CD4-positive, alpha-beta T cell treated with Interleukin-4 for 4 hours (primary cell): ENCODE data around the gene UNC13B.
"Not testable (repeated sequence)": the region's sequence is repeated elsewhere in the genome, so short reads cannot be mapped to it uniquely, and the experiment has no call there.

Source experiments
- DNase-seq: peaks from one replicate; pipeline ENCODE4 v3.0.0-alpha.2; 2020

UNC13B gene

DNA sequence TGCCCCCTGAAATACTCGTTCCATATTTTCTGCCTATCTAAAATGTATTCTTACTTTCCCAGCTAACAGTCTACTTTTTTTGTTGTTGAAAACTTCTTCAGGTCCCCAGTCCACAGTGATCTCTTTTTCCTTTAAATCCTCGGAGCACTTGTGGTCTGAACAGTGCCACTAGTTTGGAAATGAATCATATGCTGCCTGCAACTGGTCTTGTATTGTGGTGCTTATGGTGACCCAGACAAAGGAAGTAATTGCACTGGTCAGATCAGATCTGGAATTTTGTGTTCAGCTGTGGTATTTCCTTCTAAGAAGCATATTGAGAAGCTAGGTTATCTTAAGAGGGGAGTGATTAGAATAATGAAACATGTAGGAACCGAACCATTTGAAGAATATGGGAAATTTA is 2.9 kb downstream of the UNC13B start:
- no peak for DNase-seq

DNA sequence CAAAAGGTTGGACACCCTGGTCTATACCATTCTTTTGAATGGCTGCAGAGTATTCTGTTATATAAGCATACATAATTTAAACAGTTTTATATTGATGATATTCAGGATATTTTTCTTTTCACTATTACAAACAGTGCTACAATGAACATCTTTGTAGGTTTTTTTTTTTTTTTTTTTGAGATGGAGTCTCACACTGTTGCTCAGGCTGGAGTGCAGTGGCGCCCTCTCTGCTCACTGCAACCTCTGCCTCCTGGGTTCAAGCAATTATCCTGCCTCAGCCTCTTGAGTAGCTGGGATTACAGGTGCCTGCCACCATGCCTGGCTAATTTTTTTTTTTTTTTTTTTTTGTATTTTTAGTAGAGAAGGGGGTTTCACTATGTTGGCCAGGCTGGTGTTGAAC is 5.6 kb downstream of the UNC13B start:
- not testable (repeated sequence) for DNase-seq

DNA sequence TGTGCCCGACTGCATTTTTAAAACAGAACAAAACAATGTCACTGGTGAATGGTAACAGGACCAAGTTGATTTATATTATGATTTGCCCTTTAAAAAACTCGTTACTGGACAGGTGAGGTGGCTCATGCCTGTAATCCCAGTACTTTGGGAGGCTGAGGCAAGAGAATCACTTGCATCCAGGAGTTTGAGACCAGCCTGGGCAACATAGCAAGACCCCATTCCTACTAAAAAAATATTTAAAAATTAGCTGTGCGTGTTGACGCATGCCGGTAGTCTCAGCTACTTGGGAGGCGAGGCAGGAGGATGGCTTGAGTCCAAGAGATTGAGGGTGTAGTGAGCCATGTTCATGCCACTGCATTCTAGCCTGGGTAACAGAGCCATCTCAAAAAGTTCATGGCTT is 7.2 kb downstream of the UNC13B start:
- DNase-seq = no peak

DNA sequence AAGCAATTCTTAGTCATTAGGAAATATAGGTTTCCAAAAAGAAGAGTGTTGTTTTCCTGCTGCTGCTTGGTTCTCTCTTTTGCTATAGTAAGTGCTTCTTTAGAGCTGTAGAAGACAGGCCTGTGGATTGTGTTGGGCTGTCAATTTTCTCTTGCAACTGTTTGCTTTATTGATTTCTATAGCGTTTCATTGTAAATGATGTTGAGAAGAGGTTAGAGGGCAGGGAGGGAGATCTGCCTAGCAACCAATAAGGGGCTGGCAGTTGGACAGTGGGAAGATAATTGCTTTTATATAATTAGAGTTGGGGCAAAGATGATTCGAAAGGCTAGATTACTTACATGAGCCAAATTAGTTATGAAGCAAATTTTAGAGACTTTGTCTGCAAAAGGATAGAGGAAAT is 11.1 kb downstream of the UNC13B start:
- DNase-seq = no peak

DNA sequence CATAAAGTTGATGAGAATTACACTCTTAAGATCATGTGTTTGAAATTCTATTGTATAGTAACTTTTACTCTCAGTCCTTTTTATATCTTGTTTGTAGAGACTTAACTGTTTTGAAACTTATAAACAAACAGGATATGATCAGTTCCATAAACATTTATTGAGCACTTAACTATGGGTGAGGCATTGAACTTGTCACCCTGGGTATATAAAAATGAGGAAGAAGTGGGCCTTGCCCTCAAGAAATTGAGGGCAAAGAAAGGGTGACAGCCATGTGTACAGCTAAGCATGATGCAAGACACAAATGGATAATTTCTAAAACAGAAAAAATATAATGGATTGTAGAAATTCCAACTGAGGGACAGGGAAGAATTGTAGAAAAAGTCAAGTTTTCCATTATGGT is 15.7 kb downstream of the UNC13B start:
- DNase-seq = no peak

DNA sequence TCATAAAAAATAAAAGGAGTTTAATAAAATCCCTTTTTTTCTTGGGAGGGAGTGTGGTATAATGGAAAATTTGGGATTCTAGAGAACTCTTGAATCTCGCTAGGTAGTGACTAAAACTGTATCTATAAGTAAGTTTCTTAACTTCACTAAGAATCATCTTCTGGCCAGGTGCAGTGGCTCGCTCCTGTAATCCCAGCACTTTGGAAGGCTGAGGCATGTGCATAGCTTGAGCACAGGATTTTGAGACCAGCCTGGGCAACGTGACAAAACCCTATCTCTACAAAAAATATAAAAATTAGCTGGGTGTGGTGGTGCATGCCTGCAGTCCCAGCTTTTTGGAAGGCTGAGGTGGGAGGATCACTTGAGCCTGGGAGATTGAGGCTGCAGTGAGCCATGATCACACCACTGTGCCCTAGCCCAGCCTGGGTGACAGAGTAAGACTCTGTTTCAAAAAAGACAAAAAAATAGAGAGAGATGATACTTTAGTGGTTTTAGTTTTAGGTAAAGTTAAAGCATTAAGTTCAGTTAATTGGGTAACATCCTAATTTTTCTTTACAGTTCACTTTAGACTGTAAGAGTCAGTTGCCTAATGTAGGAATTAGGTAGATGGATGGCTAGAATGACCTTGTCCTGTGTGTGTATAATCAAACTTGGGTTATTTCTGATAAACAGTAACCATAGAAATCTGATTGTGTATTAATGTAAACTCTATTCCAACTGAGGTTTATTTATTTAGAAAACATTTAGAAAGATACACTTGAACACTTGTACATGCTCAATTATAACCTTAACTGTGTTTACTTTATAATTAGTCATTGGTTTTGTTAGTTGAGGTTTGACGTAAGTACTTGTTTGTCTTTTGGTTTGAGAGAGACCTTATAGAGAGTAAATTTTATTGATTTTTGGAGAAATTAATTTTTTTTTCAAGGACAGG is 17.8 kb downstream of the UNC13B start:
- no peak for DNase-seq

DNA sequence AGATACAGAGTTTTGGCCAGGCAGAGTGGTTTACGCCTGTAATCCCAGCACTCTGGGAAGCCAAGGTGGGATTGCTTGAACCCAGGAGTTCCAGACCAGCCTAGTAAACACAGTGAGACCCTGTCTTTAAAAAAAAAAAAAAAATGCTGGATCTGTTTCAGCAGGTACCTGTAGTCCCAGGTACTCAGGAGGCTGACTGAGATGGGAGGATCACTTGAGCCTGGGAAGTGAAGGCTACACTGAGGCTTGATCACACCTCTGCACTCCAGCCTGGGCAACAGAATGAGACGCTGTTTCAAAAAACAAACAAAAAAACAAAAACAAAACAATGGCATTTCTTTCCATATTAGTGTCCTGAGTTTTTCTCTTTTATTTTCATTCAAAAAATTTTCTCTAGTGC is 19.0 kb downstream of the UNC13B start:
- DNase-seq = no peak

DNA sequence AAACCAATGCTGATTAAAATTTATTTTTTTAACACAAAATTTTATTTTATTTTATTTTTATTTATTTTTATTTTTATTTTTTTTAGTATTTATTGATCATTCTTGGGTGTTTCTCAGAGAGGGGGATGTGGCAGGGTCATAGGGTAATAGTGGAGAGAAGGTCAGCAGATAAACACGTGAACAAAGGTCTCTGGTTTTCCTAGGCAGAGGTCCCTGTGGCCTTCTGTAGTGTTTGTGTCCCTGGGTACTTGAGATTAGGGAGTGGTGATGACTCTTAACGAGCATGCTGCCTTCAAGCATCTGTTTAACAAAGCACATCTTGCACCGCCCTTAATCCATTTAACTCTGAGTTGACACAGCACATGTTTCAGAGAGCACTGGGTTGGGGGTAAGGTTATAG is 20.6 kb downstream of the UNC13B start:
- not testable (repeated sequence) for DNase-seq

DNA sequence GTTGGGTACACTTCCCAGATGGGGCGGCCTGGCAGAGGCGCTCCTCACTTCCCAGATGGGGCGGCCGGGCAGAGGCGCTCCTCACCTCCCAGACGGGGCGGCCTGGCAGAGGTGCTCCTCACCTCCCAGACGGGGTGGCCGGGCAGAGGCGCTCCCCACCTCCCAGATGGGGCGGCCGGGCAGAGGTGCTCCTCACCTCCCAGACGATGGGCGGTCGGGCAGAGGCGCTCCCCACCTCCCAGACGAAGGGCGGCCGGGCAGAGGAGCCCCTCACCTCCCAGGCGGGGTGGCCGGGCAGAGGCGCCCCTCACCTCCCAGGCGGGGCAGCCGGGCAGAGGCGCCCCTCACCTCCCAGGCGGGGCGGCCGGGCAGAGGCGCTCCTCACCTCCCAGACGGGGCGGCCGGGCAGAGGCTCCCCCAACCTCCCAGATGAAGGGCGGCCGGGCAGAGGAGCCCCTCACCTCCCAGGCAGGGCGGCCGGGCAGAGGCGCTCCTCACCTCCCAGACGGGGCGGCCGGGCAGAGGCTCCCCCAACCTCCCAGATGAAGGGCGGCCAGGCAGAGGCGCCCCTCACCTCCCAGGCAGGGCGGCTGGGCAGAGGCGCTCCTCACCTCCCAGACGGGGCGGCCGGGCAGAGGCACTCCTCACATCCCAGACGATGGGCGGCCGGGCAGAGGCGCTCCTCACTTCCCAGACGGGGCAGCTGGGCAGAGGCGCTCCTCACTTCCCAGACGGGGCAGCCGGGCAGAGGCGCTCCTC is 21.4 kb downstream of the UNC13B start:
- DNase-seq = not testable (repeated sequence)

DNA sequence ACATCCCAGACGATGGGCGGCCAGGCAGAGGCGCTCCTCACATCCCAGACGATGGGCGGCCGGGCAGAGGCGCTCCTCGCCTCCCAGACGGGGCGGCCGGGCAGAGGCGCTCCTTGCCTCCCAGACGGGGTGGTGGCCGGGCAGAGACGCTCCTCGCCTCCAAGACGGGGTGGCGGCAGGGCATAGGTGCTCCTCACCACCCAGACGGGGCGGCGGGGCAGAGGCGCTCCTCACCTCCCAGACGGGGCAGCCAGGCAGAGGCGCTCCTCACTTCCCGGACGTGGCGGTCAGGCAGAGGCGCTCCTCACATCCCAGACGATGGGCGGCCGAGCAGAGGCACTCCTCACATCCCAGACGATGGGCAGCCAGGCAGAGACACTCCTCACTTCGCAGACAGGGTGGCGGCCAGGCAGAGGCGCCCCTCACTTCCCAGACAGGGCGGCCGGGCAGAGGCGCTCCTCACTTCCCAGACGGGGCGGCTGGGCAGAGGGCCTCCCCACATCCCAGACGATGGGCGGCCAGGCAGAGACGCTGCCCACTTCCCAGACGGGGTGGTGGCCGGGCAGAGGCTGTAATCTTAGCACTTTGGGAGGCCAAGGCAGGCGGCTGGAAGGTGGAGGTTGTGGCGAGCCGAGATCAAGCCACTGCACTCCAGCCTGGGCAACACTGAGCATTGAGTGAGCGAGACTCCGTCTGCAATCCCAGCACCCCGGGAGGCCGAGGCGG is 22.1 kb downstream of the UNC13B start:
- not testable (repeated sequence) for DNase-seq

DNA sequence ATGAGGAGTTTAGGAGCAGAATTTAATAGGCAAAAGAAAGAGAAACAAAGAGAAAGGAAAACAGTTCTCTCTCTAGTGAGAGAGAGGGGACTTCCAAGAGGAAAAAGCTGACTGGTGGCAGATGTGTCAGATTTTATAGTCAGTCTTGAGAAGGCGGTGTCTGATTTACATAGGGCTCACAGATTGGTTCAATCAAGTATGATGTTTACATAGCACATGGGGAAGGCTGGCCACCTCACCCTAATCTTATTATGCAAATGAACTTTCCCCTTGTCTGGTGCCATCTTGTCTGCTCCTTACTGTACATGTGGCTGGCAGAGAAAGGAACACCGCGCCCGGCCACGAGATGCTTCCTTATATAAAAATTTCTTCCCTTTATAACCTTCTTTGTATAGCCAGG is 24.7 kb downstream of the UNC13B start:
- DNase-seq = no peak

DNA sequence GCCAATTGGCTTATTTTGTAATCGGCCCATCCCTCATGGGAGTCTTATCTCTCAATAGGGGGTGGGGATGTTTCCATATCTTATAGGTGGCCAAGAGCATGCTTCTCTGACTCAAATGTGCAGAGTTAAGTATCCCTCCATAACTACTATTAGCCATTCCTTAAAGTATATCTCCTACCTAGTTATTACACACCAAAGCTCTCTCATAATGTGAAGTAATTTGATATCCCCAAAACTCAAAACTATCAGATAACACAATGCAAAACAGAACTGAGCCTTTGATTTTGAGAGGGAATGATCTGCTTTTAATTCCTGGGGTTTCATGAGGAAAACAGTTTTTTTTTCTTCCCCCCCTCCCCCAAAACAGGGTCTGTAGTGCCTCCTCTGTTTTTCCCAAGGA is 28.4 kb downstream of the UNC13B start:
- DNase-seq = no peak

DNA sequence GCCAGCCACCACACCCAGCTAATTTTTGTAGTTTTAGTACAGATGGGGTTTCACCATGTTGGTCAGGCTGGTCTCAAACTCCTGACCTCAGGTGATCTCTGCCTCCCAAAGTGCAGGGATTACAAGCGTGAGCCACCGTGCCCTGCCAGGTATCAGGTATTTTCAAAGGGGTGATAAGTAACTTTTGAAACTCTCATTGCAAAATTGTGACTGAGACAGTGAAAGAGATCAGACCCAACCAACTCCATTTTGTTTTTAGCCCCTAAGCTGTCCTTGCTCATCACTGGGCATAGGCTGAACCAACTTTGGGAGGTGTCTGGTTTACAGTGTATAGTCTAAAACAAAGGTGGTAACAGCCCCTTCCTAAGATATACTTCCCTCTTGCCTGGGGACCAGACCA is 29.3 kb downstream of the UNC13B start:
- no peak for DNase-seq

DNA sequence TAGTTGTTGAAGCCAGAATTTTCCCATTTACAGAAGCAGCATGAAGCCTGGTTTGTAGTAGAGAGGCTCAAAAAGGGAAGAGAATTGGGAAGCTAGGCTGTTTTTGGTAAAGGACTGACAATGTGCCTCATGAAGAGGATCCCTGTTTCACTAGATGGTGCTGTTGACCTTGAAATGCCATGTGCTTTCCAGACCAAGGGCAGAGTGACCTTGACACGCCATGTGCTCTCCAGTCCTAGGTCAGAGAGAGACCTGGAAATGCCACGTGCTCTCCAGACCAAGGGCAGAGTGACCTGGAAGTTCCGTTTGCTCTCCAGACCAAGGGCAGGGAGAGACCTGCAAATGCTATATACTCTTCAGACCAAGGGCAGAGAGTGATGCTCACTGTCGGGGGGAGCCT is 32.0 kb downstream of the UNC13B start:
- no peak for DNase-seq

DNA sequence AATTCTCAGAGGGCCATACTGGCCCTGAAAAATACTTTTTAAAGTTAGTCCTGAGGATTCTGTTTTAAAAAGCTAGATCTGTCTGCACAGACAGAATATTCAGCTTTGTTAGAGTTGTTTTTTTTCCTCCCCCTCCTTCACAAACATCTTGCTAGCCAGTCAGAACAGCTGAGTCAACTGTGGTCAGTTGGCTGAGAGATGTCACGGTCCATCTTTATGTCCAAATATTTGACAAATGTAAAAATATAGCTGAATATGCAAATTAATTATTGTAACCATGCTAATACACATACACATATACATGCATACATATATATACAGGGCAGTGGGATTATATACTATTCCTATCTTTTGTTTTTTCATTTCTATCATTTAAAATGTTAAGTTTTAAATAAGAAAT is 33.9 kb downstream of the UNC13B start:
- no peak for DNase-seq

DNA sequence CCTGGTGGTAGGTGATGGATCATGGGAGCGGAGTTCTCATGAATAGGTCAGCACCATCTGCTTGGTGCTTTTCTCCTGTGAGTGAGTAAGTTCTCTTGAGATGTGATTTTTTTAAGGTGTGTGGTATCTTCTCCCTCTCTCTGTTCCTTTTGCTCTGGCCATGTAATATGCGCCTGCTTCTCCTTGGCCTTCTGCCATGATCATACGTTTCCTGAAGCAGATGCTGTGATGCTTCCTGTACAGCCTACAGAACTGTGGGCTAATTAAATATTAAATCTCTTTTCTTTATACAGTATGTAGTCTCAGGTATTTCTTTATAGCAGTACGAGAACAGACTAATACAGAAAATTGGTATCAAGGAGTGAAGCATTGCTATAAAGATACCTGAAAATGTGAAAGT is 36.4 kb downstream of the UNC13B start:
- DNase-seq = no peak

DNA sequence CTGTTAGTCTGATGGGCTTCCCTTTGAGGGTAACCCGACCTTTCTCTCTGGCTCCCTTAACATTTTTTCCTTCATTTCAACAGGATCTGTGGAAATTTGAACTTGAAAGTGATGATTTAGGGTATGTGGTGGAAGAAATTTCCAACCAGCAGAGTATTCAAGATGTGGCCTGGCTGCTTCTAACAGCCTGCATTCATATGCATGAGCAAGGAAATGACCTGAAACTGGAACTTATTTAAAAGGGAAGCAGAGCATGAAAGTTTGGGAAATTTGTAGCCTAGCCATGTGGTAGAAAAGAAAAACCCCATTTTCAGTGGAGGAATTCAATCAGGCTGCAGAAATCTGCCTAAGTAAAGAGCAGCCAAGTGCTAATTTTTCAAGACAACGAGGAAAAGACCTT is 41.7 kb downstream of the UNC13B start:
- no peak for DNase-seq

DNA sequence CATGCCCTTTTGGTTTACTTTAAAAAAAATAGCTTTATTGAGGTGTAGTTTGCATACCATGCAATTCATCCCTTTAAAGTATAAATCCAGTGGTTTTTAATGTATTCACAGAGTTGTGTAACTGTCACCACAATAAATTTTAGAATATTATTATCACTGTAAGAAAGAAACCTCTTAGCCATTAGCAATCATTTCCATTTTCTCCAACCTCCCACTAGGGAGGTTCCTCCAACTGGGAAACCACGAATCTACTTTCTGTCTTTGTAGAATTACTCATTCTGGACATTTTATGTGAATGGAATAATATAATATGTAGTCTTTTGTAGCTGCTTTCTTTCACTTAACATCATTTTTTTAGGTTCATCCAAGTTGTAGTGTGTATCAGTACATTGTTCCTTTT is 43.5 kb downstream of the UNC13B start:
- no peak for DNase-seq

DNA sequence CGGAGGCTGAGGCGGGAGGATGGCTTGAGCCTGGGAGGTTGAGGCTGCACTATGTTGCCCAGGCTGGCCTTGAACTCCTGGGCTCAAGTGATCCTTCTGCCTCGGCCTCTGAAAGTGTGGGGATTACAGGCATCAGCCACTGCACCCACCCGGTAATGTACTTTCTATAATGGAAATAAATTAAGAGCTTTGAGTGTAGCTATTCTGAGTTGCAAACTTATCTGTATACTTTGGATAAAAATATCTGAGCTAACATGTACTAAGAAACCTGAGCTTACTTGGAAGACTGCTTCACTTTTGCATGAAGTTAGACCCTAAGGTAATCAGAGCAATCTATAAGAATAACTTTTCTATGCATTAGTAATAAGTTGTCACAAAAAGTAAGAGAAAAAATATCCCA is 50.0 kb downstream of the UNC13B start:
- DNase-seq = no peak

DNA sequence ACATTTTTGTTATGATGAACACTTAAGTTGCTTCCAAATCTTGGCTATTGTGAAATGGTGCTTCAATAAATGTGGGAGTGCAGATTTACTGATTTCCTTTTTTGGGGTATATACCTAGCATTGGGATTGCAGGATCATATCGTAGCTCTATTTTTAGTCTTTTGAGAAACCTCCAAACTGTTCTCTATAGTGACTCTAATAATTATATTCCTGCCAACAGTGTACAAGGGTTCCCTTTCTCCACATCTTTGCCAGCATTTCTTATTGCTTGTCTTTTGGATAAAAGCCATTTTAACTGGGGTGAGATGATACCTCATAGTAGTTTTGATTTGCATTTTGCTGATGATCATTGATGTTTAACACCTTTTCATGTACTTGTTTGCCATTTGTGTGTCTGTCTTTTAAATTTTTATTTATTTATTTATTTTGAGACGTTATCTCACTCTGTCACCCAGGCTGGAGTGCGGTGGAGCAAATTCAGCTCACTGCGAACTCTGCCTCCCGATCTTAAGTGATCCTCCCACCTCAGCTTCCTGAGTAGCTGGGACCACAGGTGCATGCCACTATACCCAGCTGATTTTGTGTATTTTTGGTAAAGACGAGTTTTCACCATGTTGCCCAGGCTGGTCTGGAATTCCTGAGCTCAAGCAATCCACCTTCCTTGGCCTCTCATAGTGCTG is 59.0 kb downstream of the UNC13B start:
- no peak for DNase-seq

DNA sequence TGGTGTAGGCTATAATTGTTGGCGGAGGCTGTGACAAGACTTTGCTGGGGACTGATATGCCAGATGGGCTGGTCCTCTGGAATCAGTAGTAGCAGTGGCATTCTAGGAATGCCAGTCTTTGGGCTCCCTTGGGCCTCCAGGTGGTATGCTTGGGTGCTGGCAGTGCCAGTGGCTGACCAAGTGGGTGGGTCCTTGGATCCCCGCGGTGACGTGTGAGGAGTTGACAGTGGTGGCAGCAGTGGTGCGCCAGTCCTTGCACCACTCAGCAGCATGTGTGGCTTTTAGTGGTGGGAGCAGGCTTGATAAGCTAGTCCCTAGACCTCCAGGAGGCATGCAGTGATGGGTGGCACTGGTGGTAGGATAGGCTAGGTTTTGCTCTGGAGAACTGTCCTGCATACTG is 63.9 kb downstream of the UNC13B start:
- DNase-seq = no peak

DNA sequence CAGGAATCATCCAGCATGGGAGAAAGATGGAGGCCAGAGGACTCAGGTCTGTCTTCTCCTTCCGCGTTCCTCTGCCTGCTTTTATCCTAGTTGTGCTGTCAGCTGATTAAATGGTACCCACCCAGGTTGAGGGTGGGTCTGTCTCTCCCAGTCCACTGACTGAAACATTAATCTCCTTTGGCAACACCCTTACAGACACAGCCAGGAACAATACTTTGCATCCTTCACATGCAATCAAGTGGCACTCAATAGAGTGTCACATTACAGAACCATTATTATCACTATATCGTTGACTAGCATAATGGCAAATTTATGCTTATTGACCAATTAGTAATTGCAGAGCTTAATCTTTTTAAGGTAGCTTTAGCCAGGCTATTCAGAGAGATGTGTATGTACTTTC is 64.8 kb downstream of the UNC13B start:
- no peak for DNase-seq

DNA sequence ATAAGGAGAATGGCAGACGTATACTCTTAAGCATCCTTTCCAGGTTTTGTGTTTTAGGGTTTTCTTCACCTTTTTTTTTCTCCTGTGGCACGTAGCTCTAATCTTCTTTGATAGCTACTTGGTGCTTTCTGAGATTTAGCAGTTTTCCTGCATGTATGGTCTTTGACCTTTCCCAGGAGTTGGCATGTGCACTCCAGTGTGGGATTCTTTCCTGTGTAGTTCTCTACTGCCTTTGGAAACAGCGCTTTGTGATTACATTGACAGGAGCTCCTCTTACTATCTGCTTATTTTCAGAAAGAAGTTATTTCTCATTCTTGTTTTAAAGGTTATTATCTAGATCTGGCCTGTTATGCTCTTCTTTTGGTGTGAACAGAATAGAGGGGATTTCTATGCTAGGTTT is 65.5 kb downstream of the UNC13B start:
- no peak for DNase-seq
